ENCODE measurements around the gene BLMH.

- TF ChIP-seq CTCF (conservative IDR thresholded peaks at IDR 0.05 in 1 of 2, IDR thresholded peaks at IDR 0.05 in 1 of 2; ENCODE audit: low read depth in 1 of 2, low read length in 2 of 2) (no peak), EZH2 (IDR thresholded peaks at IDR 0.05; ENCODE audit: low read length, missing control alignments) (no peak)
Measured at GRCh38 chr17:30274887-30275286, 16.9 kb downstream of the BLMH start.

Data from fibroblast of lung (primary cell).